HEK293 (cell line): ENCODE results near the gene TMEM37.

Source experiments
- CTCF ChIP-seq: fragments of 450-650 bp; formaldehyde crosslinking; IDR thresholded peaks from 2 replicates; pipeline ENCODE4 v1.5.1; 2016; ENCODE audit warnings: missing biosample characterization, missing genetic modification characterization
- REST ChIP-seq: fragments of 450-650 bp; formaldehyde crosslinking; IDR thresholded peaks from 2 replicates; pipeline ENCODE4 v1.5.1; 2016; ENCODE audit warnings: missing biosample characterization, missing genetic modification characterization
- YY1 ChIP-seq: fragments of 450-650 bp; formaldehyde crosslinking; IDR thresholded peaks from 2 replicates; pipeline ENCODE4 v1.5.1; 2018; ENCODE audit warnings: missing biosample characterization, missing genetic modification characterization
- ZBTB21 ChIP-seq: fragments of 450-650 bp; formaldehyde crosslinking; IDR thresholded peaks from 2 replicates; pipeline ENCODE4 v1.5.1; 2017; ENCODE audit warnings: missing biosample characterization, missing genetic modification characterization
- ZNF274 ChIP-seq, 2 experiments: fragments of 200-500 bp in 1 of 2; fragments of 450-650 bp in 1 of 2; sonication (Bioruptor generic) in 1 of 2; formaldehyde crosslinking in 1 of 2; IDR thresholded peaks; 2 replicates each; pipeline versions ENCODE4 v1.5.1 to v1.6.1; 2014 to 2016; ENCODE audit warnings: borderline replicate concordance in 1 of 2, inconsistent platforms in 1 of 2, low read length in 1 of 2, missing biosample characterization in 1 of 2, missing genetic modification characterization in 1 of 2
- ZNF423 ChIP-seq: fragments of 450-650 bp; formaldehyde crosslinking; IDR thresholded peaks from 2 replicates; pipeline ENCODE4 v1.5.1; 2016; ENCODE audit warnings: missing biosample characterization, missing genetic modification characterization
- ZNF830 ChIP-seq: fragments of 450-650 bp; IDR thresholded peaks from 2 replicates; pipeline ENCODE4 v1.5.0; 2018; ENCODE audit warnings: missing biosample characterization, missing genetic modification characterization, low read depth, mild to moderate bottlenecking, moderate library complexity

GRCh38 chr2:119463990-119464389 lies 32.3 kb downstream of the TMEM37 start:
- TF ChIP-seq YY1 (tag by site-specific recombination) (no peak), CTCF (tag by site-specific recombination) (no peak), ZBTB21 (tag by site-specific recombination) (no peak), ZNF830 (tag by site-specific recombination) (no peak), ZNF423 (no peak), ZNF274 (IDR thresholded peaks at IDR 0.05; ENCODE audit: low read length) (no peak), ZNF274 (tag by site-specific recombination; IDR thresholded peaks at IDR 0.05; ENCODE audit: borderline replicate concordance) (no peak), REST (tag by site-specific recombination) (no peak)
